A549 (cell line): ENCODE results near the gene RUVBL1. TPM values are rescaled to one million over a fixed set of nuclear protein-coding genes. Genes with fewer than 3 reads are reported as not detected.
A peak's percentile ranks its signal among the peaks of the same experiment; 100 is the strongest.

Experiments
- ATAC-seq, 2 experiments: fragments of 200-7000 bp in 1 of 2; fragments of >200 bp in 1 of 2; cut with Nextera tagmentation in 1 of 2; cut with Tn5 transposase in 1 of 2; 3 replicates each; pipeline versions ENCODE4 v1.8.0 to v1.9.1; 2018 to 2020; ENCODE audit warnings: mild to moderate bottlenecking in 1 of 2, moderate library complexity in 1 of 2
- CTCF ChIA-PET: fragments of 300-600 bp; sonication (Branson Sonifier 250); formaldehyde crosslinking; extraction: SDS; loops from one replicate; lab custom pipeline; 2021; ENCODE audit warnings: antibody characterized with exemption, inconsistent platforms; lab: Yijun Ruan, JAX
- POLR2A ChIA-PET: fragments of 350-600 bp; formaldehyde crosslinking; extraction: SDS; loops from one replicate; lab custom pipeline; 2021; ENCODE audit warnings: antibody characterized with exemption, inconsistent platforms; lab: Yijun Ruan, JAX
- DNase-seq, 2 experiments: peaks; one replicate each; pipeline versions ENCODE4 v3.0.0 to v3.0.0-alpha.2; 2011 to 2016; ENCODE audit warnings: low read depth in 1 of 2, low spot score in 1 of 2
- FAIRE-seq: peaks from 2 replicates; lab custom pipeline; 2011; peaks lifted over from hg19 to GRCh38; lab: Jason Lieb, UNC
- H3K27ac ChIP-seq, 2 experiments: fragments of >200 bp; sonication (Bioruptor Twin); formaldehyde crosslinking; 3 replicates each; pipeline ENCODE4 v1.5.1; 2016 to 2017
- H3K4me1 ChIP-seq: fragments of >200 bp; sonication (Bioruptor Twin); formaldehyde crosslinking; 3 replicates; pipeline ENCODE4 v1.6.1; 2016
- H3K4me2 ChIP-seq: fragments of >200 bp; sonication (Bioruptor Twin); formaldehyde crosslinking; 3 replicates; pipeline ENCODE4 v1.6.1; 2016
- H3K4me3 ChIP-seq: fragments of >200 bp; sonication (Bioruptor Twin); formaldehyde crosslinking; 3 replicates; pipeline ENCODE4 v1.5.1; 2016
- H3K9me3 ChIP-seq: fragments of >200 bp; sonication (Bioruptor Twin); formaldehyde crosslinking; 3 replicates; pipeline ENCODE4 v1.6.1; 2016
- BCL3 ChIP-seq: fragments of >200 bp; sonication (Bioruptor Twin); formaldehyde crosslinking; IDR thresholded peaks from 3 replicates; pipeline ENCODE4 v1.6.1; 2016
- CBX8 ChIP-seq: fragments of 200-600 bp; sonication (generic); IDR thresholded peaks from 2 replicates; pipeline ENCODE4 v1.6.1; 2016
- CEBPB ChIP-seq, 2 experiments: fragments of >200 bp in 1 of 2; sonication (Bioruptor Twin) in 1 of 2; formaldehyde crosslinking in 1 of 2; IDR thresholded peaks; 2 replicates each; pipeline ENCODE4 v1.6.1; 2012 to 2016
- CTCF ChIP-seq: fragments of >200 bp; sonication (Bioruptor Twin); formaldehyde crosslinking; IDR thresholded peaks from 3 replicates; pipeline ENCODE4 v1.5.1; 2016
- EHF ChIP-seq: fragments of 250-450 bp; sonication (Bioruptor Pico); IDR thresholded peaks from 2 replicates; pipeline ENCODE4 v1.5.0; 2020; ENCODE audit warnings: mild to moderate bottlenecking
- FOSL2 ChIP-seq, 2 experiments: fragments of 450-650 bp in 1 of 2; fragments of >200 bp in 1 of 2; sonication (Bioruptor Twin) in 1 of 2; formaldehyde crosslinking; IDR thresholded peaks; 2 replicates each; pipeline versions ENCODE4 v1.5.0 to v1.6.1; 2016 to 2020; ENCODE audit warnings: mild to moderate bottlenecking in 1 of 2, moderate library complexity in 1 of 2
- FOXS1 ChIP-seq: fragments of 250-450 bp; sonication (Bioruptor Pico); IDR thresholded peaks from 2 replicates; pipeline ENCODE4 v1.5.0; 2020; ENCODE audit warnings: mild to moderate bottlenecking, moderate library complexity
- HDAC2 ChIP-seq: fragments of 200-600 bp; sonication (generic); IDR thresholded peaks from 2 replicates; pipeline ENCODE4 v1.6.1; 2016
- HOXB5 ChIP-seq: fragments of 250-450 bp; sonication (Bioruptor Pico); IDR thresholded peaks from 2 replicates; pipeline ENCODE4 v1.5.0; 2020; ENCODE audit warnings: mild to moderate bottlenecking, moderate library complexity
- JUN ChIP-seq, 2 experiments: fragments of >200 bp; sonication (Bioruptor Twin); formaldehyde crosslinking; IDR thresholded peaks; 2 replicates in 1 of 2; 3 replicates in 1 of 2; pipeline ENCODE4 v1.6.1; 2016 to 2017
- KDM1A ChIP-seq: fragments of 200-600 bp; sonication (generic); IDR thresholded peaks from 2 replicates; pipeline ENCODE4 v1.6.1; 2016; ENCODE audit warnings: low read depth, mild to moderate bottlenecking
- MAFK ChIP-seq: fragments of 450-650 bp; IDR thresholded peaks from 2 replicates; pipeline ENCODE4 v1.6.1; 2014; ENCODE audit not compliant: partially characterized antibody
- NR3C1 ChIP-seq: fragments of >200 bp; sonication (Bioruptor Twin); formaldehyde crosslinking; IDR thresholded peaks from 3 replicates; pipeline ENCODE4 v1.6.1; 2017
- POLR2A ChIP-seq: IDR thresholded peaks from 2 replicates; pipeline ENCODE4 v1.6.1; 2012; ENCODE audit warnings: mild to moderate bottlenecking, low read length
- RAD21 ChIP-seq, 2 experiments: fragments of >200 bp in 1 of 2; sonication (Bioruptor Twin) in 1 of 2; formaldehyde crosslinking in 1 of 2; IDR thresholded peaks in 1 of 2; conservative IDR thresholded peaks in 1 of 2; 2 replicates in 1 of 2; 3 replicates in 1 of 2; pipeline ENCODE4 v1.6.1; 2012 to 2018; ENCODE audit warnings: inconsistent platforms in 1 of 2
- RARB ChIP-seq: fragments of 250-450 bp; sonication (Bioruptor Pico); IDR thresholded peaks from 2 replicates; pipeline ENCODE4 v1.8.0; 2021; ENCODE audit warnings: mild to moderate bottlenecking, moderate library complexity
- SMC3 ChIP-seq: fragments of >200 bp; sonication (Bioruptor Twin); formaldehyde crosslinking; IDR thresholded peaks from 3 replicates; pipeline ENCODE4 v1.6.1; 2018; ENCODE audit warnings: inconsistent platforms
- TP53 ChIP-seq: fragments of 250-450 bp; sonication (Bioruptor Pico); IDR thresholded peaks from 2 replicates; pipeline ENCODE4 v1.5.0; 2021; ENCODE audit warnings: mild to moderate bottlenecking, moderate library complexity
- ZC3H11A ChIP-seq: fragments of 450-650 bp; IDR thresholded peaks from 2 replicates; pipeline ENCODE4 v1.6.1; 2014; ENCODE audit warnings: antibody characterized with exemption, mild to moderate bottlenecking
- WGBS: methylation state at CpG from one replicate; pipeline ENCODE4 v1.1.6; 2017; ENCODE audit errors: missing lambda C conversion rate; 5-methylcytosine and 5-hydroxymethylcytosine counted together
- polyA plus RNA-seq, 4 experiments: library from polyadenylated mRNA; depleted of rRNA in 3 of 4; stranded (reverse); fragments of >200 nt; fragmentation: RNase III in 1 of 4; extraction: RNeasy Plus Mini Kit Qiagen cat#74134 plus additional on column Dnase treatment in 1 of 4; gene quantifications; 2 replicates in 3 of 4; 3 replicates in 1 of 4; pipeline ENCODE4 v1.2.3, GENCODE V29; 2011 to 2017
- TF ChIP-seq, protein P1 (sequence below): fragments of 250-450 bp; sonication (Bioruptor Pico); IDR thresholded peaks from 2 replicates; pipeline ENCODE4 v1.5.0; 2021; ENCODE audit warnings: mild to moderate bottlenecking, moderate library complexity, borderline replicate concordance

Gene RUVBL1
- polyA plus RNA-seq, 2 of the 4 experiments (the other 2 are of a cell fraction): 105 to 144 TPM

- no peak overlapping the region for H3K4me3 ChIP-seq
- ATAC-seq: peak in 1 of 2 experiments; percentile 39; a peak in 1 of 6 replicates
- ChIA-PET CTCF (no interaction called here), POLR2A (no interaction called here)
- TF ChIP-seq CEBPB (IDR thresholded peaks at IDR 0.05) (no peak), TP53 (no peak), ZC3H11A (no peak), EHF (CRISPR knock-in tag) (no peak), HOXB5 (CRISPR knock-in tag) (no peak), SMC3 (no peak), HDAC2 (no peak), CBX8 (no peak), POLR2A (no peak), CTCF (no peak), RARB (CRISPR knock-in tag) (no peak), RAD21 (conservative IDR thresholded peaks at IDR 0.05 in 1 of 2, IDR thresholded peaks at IDR 0.05 in 1 of 2) (no peak), JUN (IDR thresholded peaks at IDR 0.05) (no peak), FOXS1 (CRISPR knock-in tag) (no peak), NR3C1 (no peak), BCL3 (no peak)
- TF ChIP-seq, protein P1, sequence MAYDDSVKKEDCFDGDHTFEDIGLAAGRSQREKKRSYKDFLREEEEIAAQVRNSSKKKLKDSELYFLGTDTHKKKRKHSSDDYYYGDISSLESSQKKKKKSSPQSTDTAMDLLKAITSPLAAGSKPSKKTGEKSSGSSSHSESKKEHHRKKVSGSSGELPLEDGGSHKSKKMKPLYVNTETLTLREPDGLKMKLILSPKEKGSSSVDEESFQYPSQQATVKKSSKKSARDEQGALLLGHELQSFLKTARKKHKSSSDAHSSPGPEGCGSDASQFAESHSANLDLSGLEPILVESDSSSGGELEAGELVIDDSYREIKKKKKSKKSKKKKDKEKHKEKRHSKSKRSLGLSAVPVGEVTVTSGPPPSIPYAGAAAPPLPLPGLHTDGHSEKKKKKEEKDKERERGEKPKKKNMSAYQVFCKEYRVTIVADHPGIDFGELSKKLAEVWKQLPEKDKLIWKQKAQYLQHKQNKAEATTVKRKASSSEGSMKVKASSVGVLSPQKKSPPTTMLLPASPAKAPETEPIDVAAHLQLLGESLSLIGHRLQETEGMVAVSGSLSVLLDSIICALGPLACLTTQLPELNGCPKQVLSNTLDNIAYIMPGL (CRISPR knock-in tag): no peak
- H3K9me3 ChIP-seq: no peaks in the 10 kb centered on the region
- no peak overlapping the region for H3K4me2 ChIP-seq
- 82% methylated on average over 8 of the region's 8 CpGs for WGBS
- DNase-seq: no peak
- no peaks in the 10 kb centered on the region for H3K4me1 ChIP-seq
- no peak overlapping the region for H3K27ac ChIP-seq
- no peak for FAIRE-seq
Observed at GRCh38 chr3:128062033-128062745, 61.4 kb downstream of the RUVBL1 start.

GRCh38 chr3:128060473-128061381 lies 62.9 kb downstream of the RUVBL1 start:
- Histone ChIP-seq H3K27ac (no peak overlapping the region), H3K4me2 (no peak overlapping the region), H3K4me1 (no peaks in the 10 kb centered on the region), H3K4me3 (no peak overlapping the region), H3K9me3 (no peaks in the 10 kb centered on the region)
- CTCF ChIA-PET: no interaction called here
- FAIRE-seq (no peak), DNase-seq (no peak), ATAC-seq (no peak)
- 91% methylated on average over 11 of the region's 11 CpGs for WGBS
- no peak for TF ChIP-seq MAFK
- TF ChIP-seq FOSL2 (IDR thresholded peaks at IDR 0.05): no peak
- TF ChIP-seq FOSL2 (CRISPR knock-in tag; IDR thresholded peaks at IDR 0.05): no peak
- no peak for TF ChIP-seq KDM1A
- TF ChIP-seq, all 56 proteins: peak for 0
- POLR2A ChIA-PET: no interaction called here
